NCI-H1930 (cell line): ENCODE measurements around the gene DLG1.
"Not testable (repeated sequence)": the region's sequence is repeated elsewhere in the genome, so short reads cannot be mapped to it uniquely, and the experiment has no call there.

Experiments used
- DNase-seq, 2 experiments: peaks; one replicate each; lab custom pipeline; 2025; lab: John Stamatoyannopoulos, UW

The DLG1 gene

GRCh38 chr3:197103766-197104165 is 194.6 kb downstream of the DLG1 start:
- DNase-seq, result no peak

GRCh38 chr3:197093871-197094270 is 204.5 kb downstream of the DLG1 start:
- no peak for DNase-seq

- no peak for DNase-seq
These were observed 210.0 kb downstream of the DLG1 start for GRCh38 chr3:197088370-197088769.

- no peak for DNase-seq
These were observed 213.3 kb downstream of the DLG1 start for GRCh38 chr3:197085137-197085536.

GRCh38 chr3:197083486-197083885 is 214.9 kb downstream of the DLG1 start:
- no peak for DNase-seq

- DNase-seq, result no peak
These were observed 215.5 kb downstream of the DLG1 start for GRCh38 chr3:197082871-197083270.

- no peak for DNase-seq
These were observed 218.1 kb downstream of the DLG1 start for GRCh38 chr3:197080344-197080743.

GRCh38 chr3:197076415-197076814 is 222.0 kb downstream of the DLG1 start:
- DNase-seq, result no peak

GRCh38 chr3:197068077-197068476 is 230.3 kb downstream of the DLG1 start:
- DNase-seq, result no peak

- no peak for DNase-seq
These were observed 233.6 kb downstream of the DLG1 start for GRCh38 chr3:197064771-197065170.

- no peak for DNase-seq
These were observed 236.0 kb downstream of the DLG1 start for GRCh38 chr3:197062446-197062845.

- not testable (repeated sequence) for DNase-seq
These were observed 246.8 kb downstream of the DLG1 start for GRCh38 chr3:197051637-197052036.

- no peak for DNase-seq
These were observed 247.9 kb downstream of the DLG1 start for GRCh38 chr3:197050511-197050910.

GRCh38 chr3:197042539-197042938 is 255.9 kb downstream of the DLG1 start:
- no peak for DNase-seq

GRCh38 chr3:197041875-197042488 is 256.4 kb downstream of the DLG1 start:
- DNase-seq, result no peak

- DNase-seq, result no peak
These were observed 257.8 kb downstream of the DLG1 start for GRCh38 chr3:197040658-197041057.

- no peak for DNase-seq
These were observed 259.5 kb downstream of the DLG1 start for GRCh38 chr3:197038679-197039462.

GRCh38 chr3:197035577-197035976 is 262.8 kb downstream of the DLG1 start:
- DNase-seq, result no peak

- not testable (repeated sequence) for DNase-seq
These were observed 263.6 kb downstream of the DLG1 start for GRCh38 chr3:197034778-197035177.

- not testable (repeated sequence) for DNase-seq
These were observed 264.6 kb downstream of the DLG1 start for GRCh38 chr3:197033764-197034163.

GRCh38 chr3:197031315-197032285 is 266.8 kb downstream of the DLG1 start:
- no peak for DNase-seq
